Spleen (tissue), 7 donors: ENCODE measurements around the gene SNPH.

Experiments used
- POLR2AphosphoS5 ChIP-seq, 3 donors: sonication (generic); formaldehyde crosslinking; IDR thresholded peaks; one replicate each; pipeline ENCODE4 v1.5.1; 2017; ENCODE audit warnings: antibody characterized with exemption in 3 of 3
- TF ChIP-seq, protein P1 (sequence below), 11 experiments: fragments of 200-600 bp in 7 of 11; fragments of 450-650 bp in 4 of 11; sonication (generic) in 4 of 11; IDR thresholded peaks in 8 of 11; conservative IDR thresholded peaks in 3 of 11; 1 replicate in 7 of 11; 2 replicates in 4 of 11; pipeline versions ENCODE4 v1.4.0 to v1.8.0; 2016 to 2021; ENCODE audit warnings: antibody characterized with exemption in 11 of 11, inconsistent platforms in 4 of 11, mild to moderate bottlenecking in 1 of 11
- donor health status: DM: no; HTN: no; CAD: no; lungs with moderate emphysema.
- donor health status: DM: no; HTN: no; CAD: no.
- donor health status: DM: no; HTN: no; CAD: no.

DNA sequence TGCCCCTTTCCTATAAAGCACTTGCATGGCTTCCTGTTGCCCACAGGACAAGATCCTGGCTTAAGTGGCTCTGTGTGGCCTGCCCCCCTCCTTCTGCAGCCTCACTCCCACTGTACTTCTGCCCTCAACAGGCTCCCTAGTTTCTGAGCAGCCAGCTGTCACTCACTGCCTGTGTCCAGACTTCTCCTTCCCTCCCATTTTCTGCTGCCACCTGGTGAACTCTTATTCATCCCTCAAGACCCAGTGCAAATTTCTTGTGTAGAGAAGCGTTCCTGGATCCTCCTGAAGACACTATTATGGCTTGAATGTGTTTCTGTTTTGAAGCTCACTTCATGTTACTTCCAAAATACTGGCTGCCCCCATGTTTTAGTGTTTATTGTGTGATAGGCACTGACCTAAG lies 26.5 kb downstream of the SNPH start:
- TF ChIP-seq, protein P1, sequence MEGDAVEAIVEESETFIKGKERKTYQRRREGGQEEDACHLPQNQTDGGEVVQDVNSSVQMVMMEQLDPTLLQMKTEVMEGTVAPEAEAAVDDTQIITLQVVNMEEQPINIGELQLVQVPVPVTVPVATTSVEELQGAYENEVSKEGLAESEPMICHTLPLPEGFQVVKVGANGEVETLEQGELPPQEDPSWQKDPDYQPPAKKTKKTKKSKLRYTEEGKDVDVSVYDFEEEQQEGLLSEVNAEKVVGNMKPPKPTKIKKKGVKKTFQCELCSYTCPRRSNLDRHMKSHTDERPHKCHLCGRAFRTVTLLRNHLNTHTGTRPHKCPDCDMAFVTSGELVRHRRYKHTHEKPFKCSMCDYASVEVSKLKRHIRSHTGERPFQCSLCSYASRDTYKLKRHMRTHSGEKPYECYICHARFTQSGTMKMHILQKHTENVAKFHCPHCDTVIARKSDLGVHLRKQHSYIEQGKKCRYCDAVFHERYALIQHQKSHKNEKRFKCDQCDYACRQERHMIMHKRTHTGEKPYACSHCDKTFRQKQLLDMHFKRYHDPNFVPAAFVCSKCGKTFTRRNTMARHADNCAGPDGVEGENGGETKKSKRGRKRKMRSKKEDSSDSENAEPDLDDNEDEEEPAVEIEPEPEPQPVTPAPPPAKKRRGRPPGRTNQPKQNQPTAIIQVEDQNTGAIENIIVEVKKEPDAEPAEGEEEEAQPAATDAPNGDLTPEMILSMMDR (IDR thresholded peaks at IDR 0.05 in 8 of 11, conservative IDR thresholded peaks at IDR 0.05 in 3 of 11) = no peak
- no peak for TF ChIP-seq POLR2AphosphoS5 (IDR thresholded peaks at IDR 0.05)
